DOHH2 (cell line): ENCODE results near the gene BRINP3.

Experiments used
- H3F3A ChIP-seq: fragments of 200-600 bp; sonication (generic), shearing (Covaris generic); 2 replicates; pipeline ENCODE4 v1.6.0; 2016; ENCODE audit warnings: antibody characterized with exemption, mild to moderate bottlenecking; ENCODE audit not compliant: control insufficient read depth, insufficient read depth
- H3K27ac ChIP-seq: fragments of 200-600 bp; sonication (generic); 2 replicates; pipeline ENCODE4 v1.5.1; 2014; ENCODE audit warnings: low read depth, mild to moderate bottlenecking, low read length, moderate library complexity
- H3K27me3 ChIP-seq: fragments of 200-600 bp; sonication (generic); 2 replicates; pipeline ENCODE4 v1.6.1; 2014; ENCODE audit warnings: mild to moderate bottlenecking, low read length, mixed read lengths; ENCODE audit not compliant: control insufficient read depth
- H3K36me3 ChIP-seq: fragments of 200-600 bp; sonication (generic); 2 replicates; pipeline ENCODE4 v1.6.1; 2014; ENCODE audit warnings: mild to moderate bottlenecking, low read length, moderate library complexity, mixed read lengths; ENCODE audit not compliant: control insufficient read depth
- H3K4me1 ChIP-seq: fragments of 200-600 bp; sonication (generic); 2 replicates; pipeline ENCODE4 v1.6.1; 2014; ENCODE audit warnings: mild to moderate bottlenecking, low read length, mixed read lengths; ENCODE audit not compliant: control insufficient read depth
- H3K4me2 ChIP-seq: fragments of 200-600 bp; sonication (generic); 2 replicates; pipeline ENCODE4 v1.6.0; 2014; ENCODE audit warnings: mild to moderate bottlenecking, low read length, moderate library complexity
- H3K4me3 ChIP-seq: fragments of 200-600 bp; sonication (generic); 2 replicates; pipeline ENCODE4 v1.5.1; 2014; ENCODE audit warnings: mild to moderate bottlenecking, low read length, mixed read lengths
- H3K79me2 ChIP-seq: fragments of 200-600 bp; sonication (generic); 2 replicates; pipeline ENCODE4 v1.6.1; 2014; ENCODE audit warnings: mild to moderate bottlenecking, low read length, mixed read lengths; ENCODE audit not compliant: control insufficient read depth
- H3K9me2 ChIP-seq: fragments of 200-600 bp; sonication (generic); replicated peaks from 2 replicates; pipeline ENCODE4 v1.6.1; 2014; ENCODE audit warnings: mild to moderate bottlenecking, low read length, mixed read lengths; ENCODE audit not compliant: control insufficient read depth
- H3K9me3 ChIP-seq: fragments of 200-600 bp; sonication (generic); 2 replicates; pipeline ENCODE4 v1.6.1; 2014; ENCODE audit warnings: antibody characterized with exemption, low read length, mixed read lengths; ENCODE audit not compliant: control insufficient read depth, insufficient read depth
- H4K20me1 ChIP-seq: fragments of 200-600 bp; sonication (generic); 2 replicates; pipeline ENCODE4 v1.6.0; 2014; ENCODE audit warnings: low read depth, mild to moderate bottlenecking, antibody characterized with exemption, low read length, moderate library complexity; ENCODE audit not compliant: control insufficient read depth, insufficient read depth
- CTCF ChIP-seq: fragments of 200-600 bp; sonication (generic); IDR thresholded peaks from one replicate; pipeline ENCODE4 v1.5.1; 2014; ENCODE audit warnings: antibody characterized with exemption, mild to moderate bottlenecking, low read depth, low read length; ENCODE audit not compliant: poor library complexity, severe bottlenecking
- EZH2phosphoT487 ChIP-seq: fragments of 200-600 bp; sonication (generic); IDR thresholded peaks from 2 replicates; pipeline ENCODE4 v1.6.1; 2017; ENCODE audit warnings: borderline replicate concordance, mild to moderate bottlenecking, antibody characterized with exemption, low read length, moderate library complexity, mixed read lengths

BRINP3 gene

GRCh38 chr1:190480231-190480630 is 2.6 kb upstream of the BRINP3 start:
- Histone ChIP-seq H3K4me2 (no peak overlapping the region), H4K20me1 (no peaks in the 10 kb centered on the region), H3K9me3 (no peaks in the 10 kb centered on the region), H3K4me1 (peaks cover 10% of the 10 kb centered on the region; the same call in 1 of the 2 replicates), H3K36me3 (no peaks in the 10 kb centered on the region), H3K9me2 (no peaks in the 10 kb centered on the region), H3K27me3 (no peaks in the 10 kb centered on the region), H3K27ac (no peak overlapping the region), H3K79me2 (no peaks in the 10 kb centered on the region), H3F3A (no peaks in the 10 kb centered on the region), H3K4me3 (no peak overlapping the region)
- TF ChIP-seq EZH2phosphoT487 (no peak), CTCF (no peak)

GRCh38 chr1:190479516-190479915 is 1.9 kb upstream of the BRINP3 start:
- no peak overlapping the region for H3K4me3 ChIP-seq
- peaks cover 10% of the 10 kb centered on the region; the same call in 1 of the 2 replicates for H3K4me1 ChIP-seq
- H3K4me2 ChIP-seq: no peak overlapping the region
- no peaks in the 10 kb centered on the region for H3F3A ChIP-seq
- no peaks in the 10 kb centered on the region for H4K20me1 ChIP-seq
- no peaks in the 10 kb centered on the region for H3K27me3 ChIP-seq
- H3K27ac ChIP-seq: no peak overlapping the region
- H3K9me3 ChIP-seq: no peaks in the 10 kb centered on the region
- H3K79me2 ChIP-seq: no peaks in the 10 kb centered on the region
- TF ChIP-seq CTCF (no peak), EZH2phosphoT487 (no peak)
- no peaks in the 10 kb centered on the region for H3K36me3 ChIP-seq
- H3K9me2 ChIP-seq: no peaks in the 10 kb centered on the region

GRCh38 chr1:190479050-190479397 is 1.4 kb upstream of the BRINP3 start:
- Histone ChIP-seq H3K4me1 (peaks cover 10% of the 10 kb centered on the region; the same call in 1 of the 2 replicates), H3K4me3 (no peak overlapping the region), H3K79me2 (no peaks in the 10 kb centered on the region), H3K4me2 (no peak overlapping the region), H3F3A (no peaks in the 10 kb centered on the region), H3K9me3 (no peaks in the 10 kb centered on the region), H3K36me3 (no peaks in the 10 kb centered on the region), H3K9me2 (no peaks in the 10 kb centered on the region), H3K27ac (no peak overlapping the region), H4K20me1 (no peaks in the 10 kb centered on the region), H3K27me3 (no peaks in the 10 kb centered on the region)
- TF ChIP-seq EZH2phosphoT487 (no peak), CTCF (no peak)
